Activated CD8-positive, alpha-beta memory T cell treated with anti-CD3 and anti-CD28 coated beads, Interleukin-2, amount 50 U/mL, for 1 hour (primary cell): ENCODE data around the gene AGTRAP.

Source experiments
- DNase-seq: peaks from one replicate; pipeline ENCODE4 v3.0.0-alpha.2; 2020; ENCODE audit errors: extremely low read depth

Gene AGTRAP

DNA sequence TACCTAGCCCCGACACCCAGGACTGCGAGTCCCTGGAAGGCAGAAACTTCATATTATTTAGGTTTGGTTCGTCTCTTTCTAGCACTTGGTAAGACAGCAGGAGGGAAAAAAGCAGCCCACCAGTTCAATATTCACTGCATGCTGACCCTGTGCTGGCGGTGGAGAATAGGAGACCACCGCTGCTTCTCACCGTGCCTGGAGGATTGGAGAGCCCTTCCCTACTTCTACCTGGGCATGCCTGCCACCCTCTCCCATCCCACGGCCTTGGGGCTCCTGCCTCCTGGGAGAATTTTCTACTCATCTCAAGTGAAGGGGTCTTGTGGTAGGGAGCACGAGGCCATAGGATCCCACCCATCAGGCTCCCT is 64.4 kb downstream of the AGTRAP start:
- no peak for DNase-seq
